Right renal cortex interstitium (tissue), 3 donors: ENCODE data around the gene WDR91. TPM values are rescaled to one million over a fixed set of nuclear protein-coding genes. Genes with fewer than 3 reads are reported as not detected.
"Not testable (repeated sequence)": the region's sequence is repeated elsewhere in the genome, so short reads cannot be mapped to it uniquely, and the experiment has no call there.

Experiments
- DNase-seq, 3 donors: peaks; one replicate each; pipeline ENCODE4 v3.0.0-alpha.2; 2013; ENCODE audit warnings: low read depth in 3 of 3, low spot score in 2 of 3
- polyA plus RNA-seq, 3 donors: library from polyadenylated mRNA; unstranded; fragments of 120-200 nt; gene quantifications; one replicate each; pipeline ENCODE4 v1.2.1, GENCODE V29; 2013; ENCODE audit not compliant: insufficient read length in 3 of 3

WDR91 gene
- polyA plus RNA-seq, 3 donors, result 43.8 to 49.5 (median 45.9) TPM

GRCh38 chr7:135234727-135235126 is 23.4 kb upstream of the WDR91 start:
- no peak for DNase-seq

GRCh38 chr7:135234095-135234494 is 22.8 kb upstream of the WDR91 start:
- not testable (repeated sequence) for DNase-seq

- DNase-seq, result no peak
Measured at GRCh38 chr7:135233570-135233969, 22.2 kb upstream of the WDR91 start, which contains the start of gene STRA8. TSS of gene STRA8 (plus strand) at chr7:135233838. CDS start at chr7:135240525, 6,687 bp downstream.

GRCh38 chr7:135232720-135233119 is 21.4 kb upstream of the WDR91 start:
- DNase-seq, result no peak

GRCh38 chr7:135232087-135232486 is 20.8 kb upstream of the WDR91 start:
- no peak for DNase-seq

GRCh38 chr7:135231686-135232085 is 20.4 kb upstream of the WDR91 start:
- no peak for DNase-seq

- DNase-seq, result no peak
Measured at GRCh38 chr7:135224027-135224426, 12.7 kb upstream of the WDR91 start.

GRCh38 chr7:135217645-135218509 is 6.6 kb upstream of the WDR91 start:
- DNase-seq, result no peak

- no peak for DNase-seq
Measured at GRCh38 chr7:135215698-135216097, 4.4 kb upstream of the WDR91 start.

GRCh38 chr7:135215180-135215579 is 3.9 kb upstream of the WDR91 start:
- no peak for DNase-seq

GRCh38 chr7:135213831-135214230 is 2.5 kb upstream of the WDR91 start:
- no peak for DNase-seq

GRCh38 chr7:135211946-135212685 is 790 bp upstream of the WDR91 start:
- not testable (repeated sequence) for DNase-seq

- DNase-seq, result peak in 1 of 3 donors; percentile 32
Measured at GRCh38 chr7:135210888-135211178, 493 bp downstream of the WDR91 start.

- DNase-seq, result no peak
Measured at GRCh38 chr7:135209225-135209834, 2.0 kb downstream of the WDR91 start.

GRCh38 chr7:135208102-135208793 is 3.1 kb downstream of the WDR91 start:
- no peak for DNase-seq

GRCh38 chr7:135207406-135208101 is 3.8 kb downstream of the WDR91 start:
- DNase-seq, result no peak

- DNase-seq, result no peak
Measured at GRCh38 chr7:135206941-135207391, 4.4 kb downstream of the WDR91 start.

GRCh38 chr7:135205850-135206249 is 5.5 kb downstream of the WDR91 start:
- DNase-seq, result no peak

- DNase-seq, result no peak
Measured at GRCh38 chr7:135204876-135205275, 6.5 kb downstream of the WDR91 start.

- no peak for DNase-seq
Measured at GRCh38 chr7:135204341-135204749, 7.0 kb downstream of the WDR91 start.
